Upper lobe of left lung (tissue), 6 donors: ENCODE data around the gene ATP12A. TPM values are rescaled to one million over a fixed set of nuclear protein-coding genes. Genes with fewer than 3 reads are reported as not detected.

ENCODE experiments used
- ATAC-seq, 2 donors: fragments of 200-7000 bp; cut with Tn5 transposase; one replicate each; pipeline ENCODE4 v1.9.1; 2022; ENCODE audit warnings: mild to moderate bottlenecking in 2 of 2, moderate library complexity in 2 of 2; ENCODE audit not compliant: low FRiP score in 2 of 2
- DNase-seq, 2 donors: peaks; one replicate each; pipeline ENCODE4 v3.0.0-alpha.2; 2019 to 2020
- H3K27ac ChIP-seq, 4 donors: fragments of 200-600 bp; sonication (generic); one replicate each; pipeline ENCODE4 v1.5.1; 2016 to 2019
- H3K27me3 ChIP-seq, 4 donors: fragments of 200-600 bp; sonication (generic); one replicate each; pipeline ENCODE4 v1.5.1; 2017 to 2019
- H3K36me3 ChIP-seq, 4 donors: fragments of 200-600 bp; sonication (generic); one replicate each; pipeline ENCODE4 v1.5.1; 2016 to 2019
- H3K4me1 ChIP-seq, 4 donors: fragments of 200-600 bp; sonication (generic); one replicate each; pipeline ENCODE4 v1.5.1; 2018 to 2019
- H3K4me3 ChIP-seq, 4 donors: fragments of 200-600 bp; sonication (generic); one replicate each; pipeline ENCODE4 v1.5.1; 2017 to 2019; ENCODE audit warnings: mild to moderate bottlenecking in 2 of 4, moderate library complexity in 1 of 4
- H3K9me3 ChIP-seq, 4 donors: fragments of 200-600 bp; sonication (generic); one replicate each; pipeline ENCODE4 v1.5.1; 2018 to 2019
- EP300 ChIP-seq, 4 donors: sonication (generic); formaldehyde crosslinking; IDR thresholded peaks; one replicate each; pipeline ENCODE4 v1.5.1; 2017; ENCODE audit warnings: antibody characterized with exemption in 4 of 4, control low read depth in 2 of 4
- POLR2A ChIP-seq, 4 donors: fragments of 450-650 bp; IDR thresholded peaks; one replicate each; pipeline ENCODE4 v1.5.1; 2016 to 2017; ENCODE audit warnings: antibody characterized with exemption in 4 of 4, mild to moderate bottlenecking in 2 of 4
- POLR2AphosphoS5 ChIP-seq, 2 donors: sonication (generic); formaldehyde crosslinking; IDR thresholded peaks; one replicate each; pipeline ENCODE4 v1.5.1; 2017; ENCODE audit warnings: antibody characterized with exemption in 2 of 2
- WGBS, 2 donors: methylation state at CpG; one replicate each; pipeline ENCODE4 v1.1.5; 2017 to 2018; 5-methylcytosine and 5-hydroxymethylcytosine counted together
- total RNA-seq, 6 donors: library from RNA; depleted of rRNA in 4 of 6; stranded (reverse); fragments of >200 nt in 4 of 6; gene quantifications; one replicate each; pipeline versions ENCODE4 v1.1.0 to v1.2.1, GENCODE V29; 2016 to 2021
- TF ChIP-seq, protein P1 (sequence below), 6 experiments: fragments of 450-650 bp in 4 of 6; fragments of 200-600 bp in 2 of 6; sonication (generic) in 2 of 6; IDR thresholded peaks; one replicate each; pipeline ENCODE4 v1.5.1; 2016 to 2019; ENCODE audit warnings: antibody characterized with exemption in 6 of 6
- donor health status: DM: no; HTN: no; CAD: no; lungs with moderate emphysema.
- donor health status: DM: no; HTN: yes; CAD: no; lungs with severe emphysema.

Gene ATP12A
- total RNA-seq, 6 donors from 2014 or later = 0.22 to 10.0 (median 0.34) TPM; not detected in 1

DNA sequence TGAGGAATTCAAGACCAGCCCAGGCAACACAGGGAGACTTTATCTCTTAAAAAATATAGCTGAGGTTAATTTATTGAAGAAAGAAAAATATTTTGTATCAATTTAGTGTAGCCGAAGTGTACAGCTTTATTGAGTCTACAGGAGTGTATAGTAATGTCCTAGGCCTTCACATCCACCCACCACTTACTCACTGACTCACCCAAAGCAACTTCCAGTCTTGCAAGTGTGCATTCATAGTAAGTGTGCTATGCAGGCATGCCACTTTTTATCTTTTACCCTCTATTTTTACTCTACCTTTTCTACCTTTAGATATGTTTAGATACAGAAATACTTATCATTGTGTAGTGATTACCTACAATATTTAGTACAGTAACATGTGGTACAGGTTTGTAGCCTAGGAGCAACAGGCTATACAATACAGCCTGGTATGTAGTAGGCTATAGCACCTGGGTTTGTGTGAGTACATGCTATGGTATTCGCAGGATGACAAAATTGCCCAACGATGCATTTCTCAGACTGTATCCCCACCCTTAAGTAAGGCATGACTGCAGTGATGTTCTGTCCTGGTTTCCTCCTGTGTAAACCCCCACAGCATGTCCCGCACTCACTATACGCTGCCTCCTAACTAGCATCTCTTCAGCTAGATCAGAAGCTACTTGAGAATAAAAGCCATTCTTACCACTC, 15.3 kb upstream of the ATP12A start:
- no peak overlapping the region for H3K4me3 ChIP-seq
- no peak overlapping the region for H3K27ac ChIP-seq
- peaks cover 0 to 4% (median under 1%) of the 10 kb centered on the region in 4 donors for H3K4me1 ChIP-seq
- DNase-seq (no peak), ATAC-seq (no peak)
- H3K9me3 ChIP-seq = no peaks in the 10 kb centered on the region
- no peaks in the 10 kb centered on the region for H3K36me3 ChIP-seq
- TF ChIP-seq, protein P1, sequence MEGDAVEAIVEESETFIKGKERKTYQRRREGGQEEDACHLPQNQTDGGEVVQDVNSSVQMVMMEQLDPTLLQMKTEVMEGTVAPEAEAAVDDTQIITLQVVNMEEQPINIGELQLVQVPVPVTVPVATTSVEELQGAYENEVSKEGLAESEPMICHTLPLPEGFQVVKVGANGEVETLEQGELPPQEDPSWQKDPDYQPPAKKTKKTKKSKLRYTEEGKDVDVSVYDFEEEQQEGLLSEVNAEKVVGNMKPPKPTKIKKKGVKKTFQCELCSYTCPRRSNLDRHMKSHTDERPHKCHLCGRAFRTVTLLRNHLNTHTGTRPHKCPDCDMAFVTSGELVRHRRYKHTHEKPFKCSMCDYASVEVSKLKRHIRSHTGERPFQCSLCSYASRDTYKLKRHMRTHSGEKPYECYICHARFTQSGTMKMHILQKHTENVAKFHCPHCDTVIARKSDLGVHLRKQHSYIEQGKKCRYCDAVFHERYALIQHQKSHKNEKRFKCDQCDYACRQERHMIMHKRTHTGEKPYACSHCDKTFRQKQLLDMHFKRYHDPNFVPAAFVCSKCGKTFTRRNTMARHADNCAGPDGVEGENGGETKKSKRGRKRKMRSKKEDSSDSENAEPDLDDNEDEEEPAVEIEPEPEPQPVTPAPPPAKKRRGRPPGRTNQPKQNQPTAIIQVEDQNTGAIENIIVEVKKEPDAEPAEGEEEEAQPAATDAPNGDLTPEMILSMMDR (IDR thresholded peaks at IDR 0.05) = no peak
- no peak for TF ChIP-seq EP300 (IDR thresholded peaks at IDR 0.05)
- TF ChIP-seq POLR2A (IDR thresholded peaks at IDR 0.05) = no peak
- no peak for TF ChIP-seq POLR2AphosphoS5 (IDR thresholded peaks at IDR 0.05)
- WGBS, 2 donors = 88 to 90% methylated on average over 5 of the region's 5 CpGs
- H3K27me3 ChIP-seq = no peaks in the 10 kb centered on the region

DNA sequence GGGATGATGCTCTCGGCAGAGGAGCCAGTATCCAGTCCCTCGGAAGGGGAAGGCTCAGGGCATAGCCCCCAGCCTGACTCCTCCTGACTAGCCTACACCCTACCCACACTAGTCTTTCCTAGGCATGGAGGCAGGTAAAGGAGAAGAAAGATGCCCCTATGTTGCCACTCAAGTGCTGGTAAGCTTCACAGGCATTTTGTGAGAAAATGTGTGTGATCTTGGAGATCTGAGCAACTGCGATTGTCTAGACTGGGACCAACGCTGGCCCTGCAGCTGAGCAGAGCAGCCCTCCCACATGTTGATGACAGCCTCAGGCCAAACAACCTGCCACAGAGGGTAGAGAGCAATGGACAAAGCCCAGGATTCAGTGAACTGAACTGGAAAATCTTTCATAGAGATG, 11.7 kb upstream of the ATP12A start:
- DNase-seq (no peak), ATAC-seq (no peak)
- WGBS, 2 donors = 87 to 88% methylated on average over 4 of the region's 4 CpGs
- H3K9me3 ChIP-seq = no peaks in the 10 kb centered on the region
- no peaks in the 10 kb centered on the region for H3K36me3 ChIP-seq
- H3K27me3 ChIP-seq = no peaks in the 10 kb centered on the region
- peaks cover 10 to 23% (median 14%) of the 10 kb centered on the region in 4 donors for H3K4me1 ChIP-seq
- H3K4me3 ChIP-seq = no peak overlapping the region
- TF ChIP-seq, protein P1 (IDR thresholded peaks at IDR 0.05) = no peak
- no peak for TF ChIP-seq POLR2AphosphoS5 (IDR thresholded peaks at IDR 0.05)
- no peak for TF ChIP-seq EP300 (IDR thresholded peaks at IDR 0.05)
- no peak for TF ChIP-seq POLR2A (IDR thresholded peaks at IDR 0.05)
- no peak overlapping the region for H3K27ac ChIP-seq

DNA sequence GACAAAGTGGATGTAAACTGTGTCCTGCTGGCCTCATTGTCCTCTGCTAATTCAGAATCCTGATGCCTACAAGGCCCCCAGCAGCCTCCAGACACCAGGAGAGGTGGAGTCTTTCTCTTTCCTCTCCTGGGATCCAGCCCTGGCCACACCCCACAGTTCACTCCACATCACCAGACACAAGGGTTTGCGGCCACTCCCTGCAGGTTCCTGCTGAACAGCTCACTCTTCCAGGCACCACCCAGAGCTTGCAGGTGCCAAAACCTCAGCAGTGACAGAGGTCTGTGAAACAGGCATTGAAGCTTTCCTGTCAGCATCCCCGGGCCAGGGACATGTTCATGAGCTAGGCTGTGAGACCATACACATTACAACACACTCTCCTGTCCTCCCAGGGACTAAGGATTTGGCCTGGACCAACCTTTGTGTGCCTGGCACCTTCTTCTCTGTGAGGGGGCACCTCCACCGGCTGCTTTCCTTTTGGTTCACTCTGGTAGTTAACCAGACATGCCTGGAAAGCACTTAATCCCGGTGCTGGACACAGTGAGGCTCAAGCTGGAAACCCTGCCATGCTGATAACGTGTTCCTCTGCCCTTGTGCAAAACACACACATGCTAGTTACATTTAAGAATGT, 11.1 kb upstream of the ATP12A start:
- peak in 1 of 2 donors; percentile 81 for DNase-seq
- ATAC-seq = peak; percentile 24 to 72

DNA sequence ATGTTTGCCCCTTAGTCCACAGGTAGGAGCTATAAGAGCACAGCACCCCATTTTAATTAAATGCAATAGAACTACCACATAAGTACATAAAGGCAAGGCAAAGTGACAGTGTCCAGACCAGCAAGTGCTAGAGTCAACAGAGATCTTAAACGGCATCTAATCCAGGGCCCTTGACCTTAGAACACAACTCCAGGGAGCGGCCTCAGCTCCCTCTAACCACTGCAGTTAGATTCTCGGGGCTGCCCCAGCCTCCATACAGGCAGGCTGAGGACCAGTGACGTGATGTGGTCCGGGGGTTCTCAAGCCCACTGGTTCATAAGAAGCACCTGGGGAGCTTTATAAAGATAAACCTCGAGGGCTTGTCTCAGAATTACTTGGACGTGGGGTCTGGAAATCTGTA, 10.0 kb upstream of the ATP12A start:
- H3K27ac ChIP-seq = no peak overlapping the region
- no peak overlapping the region for H3K4me3 ChIP-seq
- peak in 1 of 2 donors; percentile 61 for DNase-seq
- H3K4me1 ChIP-seq = peaks cover 10 to 23% (median 14%) of the 10 kb centered on the region in 4 donors
- TF ChIP-seq, protein P1 (IDR thresholded peaks at IDR 0.05) = no peak
- TF ChIP-seq POLR2AphosphoS5 (IDR thresholded peaks at IDR 0.05) = no peak
- ATAC-seq = peak in 1 of 2 donors; percentile 73
- WGBS, 2 donors = 63 to 85% methylated on average over 2 to 7 of the region's 7 CpGs
- no peaks in the 10 kb centered on the region for H3K9me3 ChIP-seq
- no peaks in the 10 kb centered on the region for H3K36me3 ChIP-seq
- H3K27me3 ChIP-seq = no peaks in the 10 kb centered on the region

More for the DNA sequence above, 11.1 kb upstream of the ATP12A start:
- Histone ChIP-seq H3K4me1 (peaks cover 10 to 23% (median 14%) of the 10 kb centered on the region in 4 donors), H3K27me3 (no peaks in the 10 kb centered on the region), H3K4me3 (no peak overlapping the region), H3K36me3 (no peaks in the 10 kb centered on the region), H3K27ac (no peak overlapping the region), H3K9me3 (no peaks in the 10 kb centered on the region)
- 75 to 91% methylated on average over 4 of the region's 5 CpGs for WGBS, 2 donors
- TF ChIP-seq EP300 (IDR thresholded peaks at IDR 0.05) (peak in 1 of 4 donors; percentile 50), POLR2A (IDR thresholded peaks at IDR 0.05) (no peak), POLR2AphosphoS5 (IDR thresholded peaks at IDR 0.05) (no peak)
- TF ChIP-seq, protein P1 (IDR thresholded peaks at IDR 0.05) = no peak
